H1 (cell line): ENCODE measurements around the gene MAGEB4.
"Not testable (repeated sequence)": the region's sequence is repeated elsewhere in the genome, so short reads cannot be mapped to it uniquely, and the experiment has no call there.

ENCODE experiments used
- ASH2L ChIP-seq: fragments of 200-600, 300-600 bp; sonication (generic); IDR thresholded peaks from one replicate; pipeline ENCODE4 v1.7.1; 2017; ENCODE audit warnings: low read length
- BRCA1 ChIP-seq: IDR thresholded peaks from 2 replicates; pipeline ENCODE4 v1.6.1; 2012; ENCODE audit warnings: low read depth, low read length, improper control_type of control experiment
- CHD2 ChIP-seq: IDR thresholded peaks from 2 replicates; pipeline ENCODE4 v1.6.1; 2012; ENCODE audit warnings: low read length, improper control_type of control experiment
- CTCF ChIP-seq, 3 experiments: IDR thresholded peaks; 1 replicate in 2 of 3; 2 replicates in 1 of 3; pipeline versions ENCODE4 v1.5.1 to v1.6.1; 2011; ENCODE audit warnings: low read length in 3 of 3, mild to moderate bottlenecking in 3 of 3, inconsistent platforms in 2 of 3, low read depth in 1 of 3, moderate library complexity in 1 of 3; ENCODE audit not compliant: insufficient read depth in 1 of 3; ENCODE audit errors: control extremely low read depth in 1 of 3
- EGR1 ChIP-seq: IDR thresholded peaks from 2 replicates; pipeline ENCODE4 v1.6.1; 2011; ENCODE audit warnings: low read depth, low read length, borderline replicate concordance
- EZH2 ChIP-seq: fragments of 200-600 bp; sonication (generic); IDR thresholded peaks from 2 replicates; pipeline ENCODE4 v1.7.1; 2012; ENCODE audit warnings: low read depth, mild to moderate bottlenecking, moderate library complexity, low read length, inconsistent platforms; ENCODE audit not compliant: severe bottlenecking
- JUND ChIP-seq: IDR thresholded peaks from 2 replicates; pipeline ENCODE4 v1.6.1; 2011; ENCODE audit warnings: mild to moderate bottlenecking, improper control_type of control experiment, low read length
- POLR2A ChIP-seq, 2 experiments: IDR thresholded peaks; 1 replicate in 1 of 2; 2 replicates in 1 of 2; pipeline ENCODE4 v1.6.1; 2011; ENCODE audit warnings: low read depth in 2 of 2, low read length in 2 of 2, mild to moderate bottlenecking in 2 of 2; ENCODE audit errors: control extremely low read depth in 1 of 2
- POLR2AphosphoS5 ChIP-seq: IDR thresholded peaks from 2 replicates; pipeline ENCODE4 v1.6.1; 2011; ENCODE audit warnings: low read depth, low read length
- RXRA ChIP-seq: IDR thresholded peaks from 2 replicates; pipeline ENCODE4 v1.6.1; 2011; ENCODE audit warnings: low read depth, mild to moderate bottlenecking, low read length, moderate library complexity; ENCODE audit not compliant: insufficient read depth
- TAF1 ChIP-seq: IDR thresholded peaks from 2 replicates; pipeline ENCODE4 v1.6.1; 2011; ENCODE audit warnings: mild to moderate bottlenecking, low read depth, low read length
- YY1 ChIP-seq: IDR thresholded peaks from 2 replicates; pipeline ENCODE4 v1.6.1; 2011; ENCODE audit warnings: low read depth, mild to moderate bottlenecking, low read length
- ZNF274 ChIP-seq: IDR thresholded peaks from 2 replicates; pipeline ENCODE4 v1.7.0; 2012; ENCODE audit warnings: low read length, borderline replicate concordance; ENCODE audit errors: extremely low read depth

- not testable (repeated sequence) for TF ChIP-seq EZH2; CTCF (IDR thresholded peaks at IDR 0.05; ENCODE audit: control extremely low read depth in 1 of 3, insufficient read depth in 1 of 3, low read depth in 1 of 3, low read length in 3 of 3); ZNF274; JUND; CHD2; RXRA; ASH2L; POLR2AphosphoS5; POLR2A (IDR thresholded peaks at IDR 0.05; ENCODE audit: control extremely low read depth in 1 of 2, low read depth in 2 of 2, low read length in 2 of 2); EGR1; YY1; TAF1; BRCA1
Measured at GRCh38 chrX:30193910-30194309, 47.9 kb upstream of the MAGEB4 start.
